Activated T-helper 17 cell treated with anti-CD3 and anti-CD28 coated beads, Interleukin-2, amount 50 U/mL, for 72 hours (primary cell): Measurements from ENCODE around the gene MAPK1. TPM values are rescaled to one million over a fixed set of nuclear protein-coding genes. Genes with fewer than 3 reads are reported as not detected.
A peak's percentile ranks its signal among the peaks of the same experiment; 100 is the strongest.
"Not testable (repeated sequence)": the region's sequence is repeated elsewhere in the genome, so short reads cannot be mapped to it uniquely, and the experiment has no call there.

Source experiments
- ATAC-seq: fragments of 150-1000 bp; cut with Tn5 transposase; replicated peaks from 2 replicates; pipeline ENCODE4 v1.10.0; 2021; ENCODE audit warnings: mild to moderate bottlenecking, moderate library complexity
- H3K27ac Mint-ChIP-seq: one replicate; pipeline ENCODE4 v1.8.0; 2022; ENCODE audit warnings: mixed read lengths
- H3K27me3 Mint-ChIP-seq: one replicate; pipeline ENCODE4 v1.8.0; 2022; ENCODE audit warnings: mixed read lengths
- H3K36me3 Mint-ChIP-seq: one replicate; pipeline ENCODE4 v1.8.0; 2022; ENCODE audit warnings: low read depth, mild to moderate bottlenecking, mixed read lengths
- H3K4me1 Mint-ChIP-seq: one replicate; pipeline ENCODE4 v1.8.0; 2022; ENCODE audit warnings: mixed read lengths
- H3K4me3 Mint-ChIP-seq: one replicate; pipeline ENCODE4 v1.8.0; 2022; ENCODE audit warnings: mild to moderate bottlenecking, mixed read lengths
- H3K9me3 Mint-ChIP-seq: one replicate; pipeline ENCODE4 v1.8.0; 2022; ENCODE audit warnings: mixed read lengths
- total RNA-seq, 2 donors: library from RNA; stranded (reverse); gene quantifications; one replicate each; pipeline ENCODE4 v1.2.3, GENCODE V29; 2022

Gene MAPK1
- total RNA-seq, 2 donors from 2014 or later = 48.6 to 70.7 TPM

DNA sequence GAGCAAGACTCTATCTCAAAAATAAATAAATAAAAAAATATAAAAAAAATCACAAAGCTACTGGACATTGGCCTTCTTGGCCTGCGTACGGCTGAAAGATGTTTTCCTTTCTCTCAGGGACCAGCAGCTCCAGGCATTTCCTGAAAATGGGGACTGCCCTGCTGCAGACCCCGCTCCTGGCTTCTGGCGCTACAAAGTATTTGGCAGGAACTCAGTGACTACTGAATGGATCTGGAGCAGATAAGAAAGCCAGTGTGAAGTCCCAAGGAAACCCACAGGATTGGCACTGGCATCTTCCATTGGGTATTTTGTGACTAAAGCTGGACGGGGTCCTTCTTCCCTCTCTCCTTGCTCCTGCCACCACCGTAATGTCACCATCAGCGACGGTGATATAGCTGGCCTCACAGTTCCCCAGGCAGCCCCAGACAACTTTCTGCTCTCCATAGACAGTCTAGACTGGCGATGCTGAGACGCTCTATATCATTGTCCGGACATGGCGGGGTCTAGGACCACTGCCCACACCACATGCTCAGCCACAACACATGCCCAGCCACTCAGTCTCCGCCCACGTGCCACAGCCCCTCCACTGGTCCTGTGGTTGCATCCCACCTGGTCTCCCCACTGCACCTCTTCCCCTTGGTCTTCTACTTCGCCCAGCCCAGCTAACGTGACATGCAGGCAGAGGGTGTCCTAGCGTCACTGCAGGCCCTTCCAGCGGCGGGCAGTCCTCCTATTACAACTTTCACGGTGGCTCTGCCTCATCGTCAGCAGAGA is 109.2 kb downstream of the MAPK1 start:
- peaks cover 18% of the 10 kb centered on the region for H3K4me1 Mint-ChIP-seq
- no peak overlapping the region for H3K4me3 Mint-ChIP-seq
- ATAC-seq = no peak
- H3K9me3 Mint-ChIP-seq = no peaks in the 10 kb centered on the region
- no peaks in the 10 kb centered on the region for H3K27me3 Mint-ChIP-seq
- H3K27ac Mint-ChIP-seq = no peak overlapping the region
- H3K36me3 Mint-ChIP-seq = peaks cover 70% of the 10 kb centered on the region

DNA sequence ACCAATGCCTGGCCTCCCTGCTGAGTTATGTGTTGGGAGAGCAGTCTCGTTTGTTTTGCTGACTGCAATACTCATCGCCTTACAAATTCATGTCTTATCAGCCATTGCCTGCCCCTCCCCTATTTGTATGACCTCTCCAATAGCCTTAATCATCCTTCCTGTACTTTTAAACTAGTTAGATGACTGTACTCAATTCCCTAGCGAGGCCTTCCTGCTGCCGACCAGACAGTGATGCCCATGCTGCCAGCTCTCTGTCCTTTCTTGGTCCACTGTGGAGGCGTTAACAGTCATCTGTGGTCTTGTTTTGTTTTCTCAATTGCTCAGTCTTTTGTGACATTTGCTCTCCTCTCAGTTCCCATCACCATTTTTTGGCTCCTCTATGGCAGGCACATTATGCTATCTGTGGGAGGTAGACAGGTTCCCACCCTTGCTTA is 111.6 kb downstream of the MAPK1 start:
- peak; percentile 88 for ATAC-seq
- H3K27ac Mint-ChIP-seq = no peak overlapping the region

DNA sequence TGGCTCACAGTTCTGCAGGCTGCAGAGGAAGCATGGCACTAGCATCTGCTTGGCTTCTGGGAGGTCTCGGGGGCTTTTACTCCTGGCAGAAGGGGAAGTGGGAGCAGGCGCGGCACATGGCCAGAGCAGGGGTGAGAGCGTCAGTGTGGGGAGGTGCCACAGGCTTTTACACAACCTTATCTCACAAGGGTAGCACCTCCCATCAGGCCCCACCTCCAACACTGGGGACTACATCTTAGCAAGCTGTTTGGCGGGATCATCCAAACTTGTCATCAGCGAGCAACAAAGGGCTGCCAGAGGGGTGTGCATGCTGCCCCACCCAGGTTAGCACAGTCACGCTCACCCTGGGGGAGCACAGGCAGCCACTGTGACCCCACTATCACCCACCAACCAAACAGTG is 112.9 kb downstream of the MAPK1 start:
- no peak overlapping the region for H3K27ac Mint-ChIP-seq
- ATAC-seq = no peak
- H3K4me3 Mint-ChIP-seq = no peak overlapping the region
- H3K4me1 Mint-ChIP-seq = peaks cover 5% of the 10 kb centered on the region
- H3K9me3 Mint-ChIP-seq = no peaks in the 10 kb centered on the region
- peaks cover 36% of the 10 kb centered on the region for H3K36me3 Mint-ChIP-seq
- H3K27me3 Mint-ChIP-seq = no peaks in the 10 kb centered on the region

More for the DNA sequence above, 111.6 kb downstream of the MAPK1 start:
- Mint-ChIP-seq H3K4me1 (peaks cover 9% of the 10 kb centered on the region), H3K9me3 (no peaks in the 10 kb centered on the region), H3K4me3 (no peak overlapping the region), H3K27me3 (no peaks in the 10 kb centered on the region), H3K36me3 (peaks cover 50% of the 10 kb centered on the region)

GRCh38 chr22:21753374-21754111 is 113.9 kb downstream of the MAPK1 start:
- Mint-ChIP-seq H3K9me3 (no peaks in the 10 kb centered on the region), H3K36me3 (peaks cover 26% of the 10 kb centered on the region), H3K4me3 (no peak overlapping the region), H3K4me1 (peaks cover 5% of the 10 kb centered on the region), H3K27me3 (no peaks in the 10 kb centered on the region), H3K27ac (no peak overlapping the region)
- no peak for ATAC-seq

DNA sequence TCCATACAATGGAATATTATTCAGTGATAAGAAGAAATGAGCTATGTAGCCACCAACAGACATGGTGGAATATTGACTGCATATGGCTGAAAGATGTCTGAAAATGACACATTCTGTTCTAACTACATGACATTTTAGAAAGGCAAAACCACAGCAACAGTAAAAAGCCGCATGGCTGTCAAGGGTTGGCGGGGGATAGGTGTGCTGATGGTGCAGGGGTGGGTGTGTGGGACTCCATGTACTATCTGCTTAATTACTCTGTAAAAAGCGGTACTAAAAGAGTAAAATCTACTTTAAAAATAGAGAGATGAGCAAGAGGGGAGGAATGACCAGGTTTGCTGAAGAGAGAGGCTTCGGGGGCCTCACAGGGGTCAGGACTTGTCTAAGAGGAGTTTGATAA is 115.2 kb downstream of the MAPK1 start:
- Mint-ChIP-seq H3K27ac (no peak overlapping the region), H3K27me3 (no peaks in the 10 kb centered on the region), H3K36me3 (peaks cover 14% of the 10 kb centered on the region), H3K9me3 (no peaks in the 10 kb centered on the region), H3K4me3 (no peak overlapping the region), H3K4me1 (peaks cover 5% of the 10 kb centered on the region)
- no peak for ATAC-seq

- no peak overlapping the region for H3K27ac Mint-ChIP-seq
- H3K36me3 Mint-ChIP-seq = no peaks in the 10 kb centered on the region
- no peaks in the 10 kb centered on the region for H3K9me3 Mint-ChIP-seq
- H3K4me1 Mint-ChIP-seq = no peaks in the 10 kb centered on the region
- H3K27me3 Mint-ChIP-seq = no peaks in the 10 kb centered on the region
- no peak for ATAC-seq
- H3K4me3 Mint-ChIP-seq = no peak overlapping the region
Measured at GRCh38 chr22:21745948-21746347, 121.5 kb downstream of the MAPK1 start.

GRCh38 chr22:21744917-21745316 is 122.5 kb downstream of the MAPK1 start:
- H3K27me3 Mint-ChIP-seq, H3K4me1 Mint-ChIP-seq, H3K27ac Mint-ChIP-seq, H3K9me3 Mint-ChIP-seq, H3K4me3 Mint-ChIP-seq, H3K36me3 Mint-ChIP-seq, ATAC-seq: not testable (repeated sequence)

DNA sequence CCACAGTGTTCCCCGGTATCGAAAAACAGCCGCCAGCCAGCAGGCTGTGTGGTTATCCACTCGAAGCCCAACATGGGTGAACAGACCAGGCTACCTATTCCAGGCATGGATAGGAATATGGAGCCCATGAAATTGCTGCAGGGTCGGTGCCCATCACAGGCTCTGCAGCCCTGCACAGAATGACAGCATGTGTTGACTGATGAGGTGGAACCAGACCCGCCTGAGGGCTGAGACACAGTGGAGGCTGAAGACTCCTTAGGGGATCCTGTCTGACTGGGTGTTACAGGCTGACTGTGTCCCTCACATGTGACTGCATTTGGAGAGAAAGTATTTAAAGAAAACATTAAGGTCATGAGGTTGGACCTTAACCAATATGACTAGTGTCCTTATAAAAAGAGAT is 125.7 kb downstream of the MAPK1 start:
- Mint-ChIP-seq H3K36me3 (no peaks in the 10 kb centered on the region), H3K27ac (no peak overlapping the region), H3K27me3 (no peaks in the 10 kb centered on the region), H3K4me3 (no peak overlapping the region), H3K4me1 (no peaks in the 10 kb centered on the region), H3K9me3 (no peaks in the 10 kb centered on the region)
- ATAC-seq = no peak

DNA sequence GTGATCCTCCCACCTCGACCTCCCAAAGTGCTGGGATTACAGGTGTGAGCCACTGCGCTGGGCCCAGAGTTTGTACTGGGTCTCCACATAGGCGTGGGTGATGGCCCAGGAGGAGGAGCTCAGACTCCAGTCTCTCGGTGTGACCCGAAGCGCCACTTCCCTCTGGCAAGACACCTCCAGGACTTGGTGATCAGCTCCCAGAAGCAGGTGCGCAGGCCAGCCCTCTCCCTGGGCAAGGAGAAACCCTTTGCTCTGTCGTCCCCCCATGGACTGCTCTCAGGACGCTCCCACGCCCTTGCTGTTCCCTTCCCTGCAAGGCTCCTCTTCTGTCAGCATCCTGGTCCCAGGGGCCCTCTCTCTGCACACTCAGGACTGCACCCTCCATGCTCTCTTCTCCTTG is 126.4 kb downstream of the MAPK1 start:
- H3K9me3 Mint-ChIP-seq = no peaks in the 10 kb centered on the region

GRCh38 chr22:21739828-21740377 is 127.5 kb downstream of the MAPK1 start:
- ATAC-seq = no peak
- H3K27me3 Mint-ChIP-seq = no peaks in the 10 kb centered on the region
- no peak overlapping the region for H3K27ac Mint-ChIP-seq
- no peaks in the 10 kb centered on the region for H3K9me3 Mint-ChIP-seq
- no peaks in the 10 kb centered on the region for H3K36me3 Mint-ChIP-seq
- no peak overlapping the region for H3K4me3 Mint-ChIP-seq
- H3K4me1 Mint-ChIP-seq = peaks cover 2% of the 10 kb centered on the region

More for the DNA sequence above, 126.4 kb downstream of the MAPK1 start:
- Mint-ChIP-seq H3K27ac (no peak overlapping the region), H3K4me1 (no peaks in the 10 kb centered on the region), H3K4me3 (no peak overlapping the region), H3K27me3 (no peaks in the 10 kb centered on the region), H3K36me3 (no peaks in the 10 kb centered on the region)
- ATAC-seq = no peak

- H3K9me3 Mint-ChIP-seq = no peaks in the 10 kb centered on the region
- no peak overlapping the region for H3K27ac Mint-ChIP-seq
- no peak for ATAC-seq
- H3K27me3 Mint-ChIP-seq = no peaks in the 10 kb centered on the region
- H3K4me1 Mint-ChIP-seq = peaks cover 11% of the 10 kb centered on the region
- no peak overlapping the region for H3K4me3 Mint-ChIP-seq
- H3K36me3 Mint-ChIP-seq = no peaks in the 10 kb centered on the region
Measured at GRCh38 chr22:21738966-21739365, 128.5 kb downstream of the MAPK1 start.

DNA sequence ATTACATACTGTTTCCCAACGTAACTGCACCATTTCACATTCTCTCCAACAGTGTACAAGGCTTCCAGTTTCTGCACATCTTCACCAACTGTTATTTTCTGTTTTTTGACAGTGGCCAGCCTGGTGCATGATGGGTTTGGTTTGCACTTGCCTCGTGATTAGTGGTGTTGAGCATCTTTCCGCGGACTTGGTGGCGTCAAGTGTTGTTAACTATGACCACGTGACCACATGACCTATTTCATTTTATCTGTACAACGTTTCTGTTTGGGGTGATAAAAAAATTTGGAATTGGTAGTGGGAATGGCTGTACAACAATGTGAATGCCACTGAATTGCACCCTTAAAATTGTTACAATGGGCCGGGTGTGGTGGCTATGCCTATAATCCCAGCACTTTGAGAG is 129.4 kb downstream of the MAPK1 start:
- no peak overlapping the region for H3K27ac Mint-ChIP-seq
- H3K9me3 Mint-ChIP-seq = no peaks in the 10 kb centered on the region
- no peaks in the 10 kb centered on the region for H3K27me3 Mint-ChIP-seq
- H3K36me3 Mint-ChIP-seq = no peaks in the 10 kb centered on the region
- H3K4me1 Mint-ChIP-seq = peaks cover 12% of the 10 kb centered on the region
- no peak for ATAC-seq
- no peak overlapping the region for H3K4me3 Mint-ChIP-seq

GRCh38 chr22:21736948-21737347 is 130.5 kb downstream of the MAPK1 start:
- Mint-ChIP-seq H3K27me3 (no peaks in the 10 kb centered on the region), H3K9me3 (no peaks in the 10 kb centered on the region), H3K27ac (no peak overlapping the region), H3K4me3 (no peak overlapping the region), H3K4me1 (peaks cover 12% of the 10 kb centered on the region), H3K36me3 (no peaks in the 10 kb centered on the region)
- ATAC-seq = no peak

- Mint-ChIP-seq H3K4me3 (peak overlapping the region; percentile 15), H3K27ac (no peak overlapping the region), H3K4me1 (peaks cover 12% of the 10 kb centered on the region), H3K27me3 (no peaks in the 10 kb centered on the region), H3K36me3 (no peaks in the 10 kb centered on the region), H3K9me3 (no peaks in the 10 kb centered on the region)
- peak; percentile 18 for ATAC-seq
Measured at GRCh38 chr22:21736084-21736642, 131.3 kb downstream of the MAPK1 start.
